ENCODE data around the gene CCDC107.

DNA sequence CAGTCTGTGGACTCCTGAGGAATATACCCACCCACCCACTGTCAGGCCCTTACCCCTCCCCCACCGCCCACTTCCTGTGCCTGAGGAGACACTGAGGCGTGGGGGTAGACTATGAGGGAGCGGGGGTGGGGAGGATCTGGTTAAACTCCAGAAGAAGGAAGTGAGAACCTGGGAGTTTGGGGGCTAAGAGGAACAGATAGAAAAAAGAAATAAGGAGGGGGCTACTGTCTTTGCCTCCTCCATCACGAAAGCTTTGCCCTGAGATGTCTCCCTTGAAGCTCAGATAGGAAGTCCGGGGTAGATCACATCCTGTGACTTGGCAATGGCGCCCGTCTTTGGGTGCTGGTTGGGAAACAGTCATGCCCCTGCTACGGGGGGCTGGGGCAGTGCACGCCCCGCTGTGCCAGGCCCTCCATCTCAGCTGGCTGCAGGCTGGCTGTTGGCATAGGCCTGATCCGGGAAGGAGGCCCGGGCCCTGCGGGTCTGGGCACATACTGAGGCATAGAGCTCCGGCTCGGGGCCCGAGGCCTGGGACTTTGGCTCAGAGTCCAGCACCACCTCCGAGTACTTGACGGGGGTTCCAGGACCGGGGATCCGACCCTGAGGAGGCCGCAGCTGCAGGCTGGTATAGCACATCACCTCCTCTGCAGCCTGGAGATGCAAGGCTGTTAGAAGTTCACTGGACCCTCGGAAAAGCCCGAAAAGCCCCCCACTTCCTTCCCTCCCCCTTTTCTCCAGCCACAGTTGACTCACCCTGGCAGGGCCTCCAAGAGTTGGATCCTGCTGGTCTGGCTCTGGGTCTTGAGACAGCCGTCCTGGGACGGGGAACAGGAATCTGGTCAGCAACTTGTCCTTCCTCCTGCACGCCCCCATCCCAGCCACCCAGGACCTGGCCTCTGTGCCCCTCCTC lies 8.4 kb upstream of the CCDC107 start:
- TF ChIP-seq, protein P1, sequence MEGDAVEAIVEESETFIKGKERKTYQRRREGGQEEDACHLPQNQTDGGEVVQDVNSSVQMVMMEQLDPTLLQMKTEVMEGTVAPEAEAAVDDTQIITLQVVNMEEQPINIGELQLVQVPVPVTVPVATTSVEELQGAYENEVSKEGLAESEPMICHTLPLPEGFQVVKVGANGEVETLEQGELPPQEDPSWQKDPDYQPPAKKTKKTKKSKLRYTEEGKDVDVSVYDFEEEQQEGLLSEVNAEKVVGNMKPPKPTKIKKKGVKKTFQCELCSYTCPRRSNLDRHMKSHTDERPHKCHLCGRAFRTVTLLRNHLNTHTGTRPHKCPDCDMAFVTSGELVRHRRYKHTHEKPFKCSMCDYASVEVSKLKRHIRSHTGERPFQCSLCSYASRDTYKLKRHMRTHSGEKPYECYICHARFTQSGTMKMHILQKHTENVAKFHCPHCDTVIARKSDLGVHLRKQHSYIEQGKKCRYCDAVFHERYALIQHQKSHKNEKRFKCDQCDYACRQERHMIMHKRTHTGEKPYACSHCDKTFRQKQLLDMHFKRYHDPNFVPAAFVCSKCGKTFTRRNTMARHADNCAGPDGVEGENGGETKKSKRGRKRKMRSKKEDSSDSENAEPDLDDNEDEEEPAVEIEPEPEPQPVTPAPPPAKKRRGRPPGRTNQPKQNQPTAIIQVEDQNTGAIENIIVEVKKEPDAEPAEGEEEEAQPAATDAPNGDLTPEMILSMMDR (IDR thresholded peaks at IDR 0.05): no peak
- TF ChIP-seq ZFX (IDR thresholded peaks at IDR 0.05; ENCODE audit: borderline replicate concordance): no peak

All from 22Rv1 (cell line).